NCI-H2107 treated with DMSO at 0.1 percent for 48 hours (cell line): Measurements from ENCODE around the gene RGP1.
A peak's percentile ranks its signal among the peaks of the same experiment; 100 is the strongest.

Experiments used
- DNase-seq: peaks from one replicate; lab custom pipeline; 2025; ENCODE audit not compliant: unreplicated experiment; lab: John Stamatoyannopoulos, UW

The RGP1 gene, protein sequence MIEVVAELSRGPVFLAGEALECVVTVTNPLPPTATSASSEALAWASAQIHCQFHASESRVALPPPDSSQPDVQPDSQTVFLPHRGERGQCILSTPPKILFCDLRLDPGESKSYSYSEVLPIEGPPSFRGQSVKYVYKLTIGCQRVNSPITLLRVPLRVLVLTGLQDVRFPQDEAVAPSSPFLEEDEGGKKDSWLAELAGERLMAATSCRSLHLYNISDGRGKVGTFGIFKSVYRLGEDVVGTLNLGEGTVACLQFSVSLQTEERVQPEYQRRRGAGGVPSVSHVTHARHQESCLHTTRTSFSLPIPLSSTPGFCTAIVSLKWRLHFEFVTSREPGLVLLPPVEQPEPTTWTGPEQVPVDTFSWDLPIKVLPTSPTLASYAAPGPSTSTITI

DNA sequence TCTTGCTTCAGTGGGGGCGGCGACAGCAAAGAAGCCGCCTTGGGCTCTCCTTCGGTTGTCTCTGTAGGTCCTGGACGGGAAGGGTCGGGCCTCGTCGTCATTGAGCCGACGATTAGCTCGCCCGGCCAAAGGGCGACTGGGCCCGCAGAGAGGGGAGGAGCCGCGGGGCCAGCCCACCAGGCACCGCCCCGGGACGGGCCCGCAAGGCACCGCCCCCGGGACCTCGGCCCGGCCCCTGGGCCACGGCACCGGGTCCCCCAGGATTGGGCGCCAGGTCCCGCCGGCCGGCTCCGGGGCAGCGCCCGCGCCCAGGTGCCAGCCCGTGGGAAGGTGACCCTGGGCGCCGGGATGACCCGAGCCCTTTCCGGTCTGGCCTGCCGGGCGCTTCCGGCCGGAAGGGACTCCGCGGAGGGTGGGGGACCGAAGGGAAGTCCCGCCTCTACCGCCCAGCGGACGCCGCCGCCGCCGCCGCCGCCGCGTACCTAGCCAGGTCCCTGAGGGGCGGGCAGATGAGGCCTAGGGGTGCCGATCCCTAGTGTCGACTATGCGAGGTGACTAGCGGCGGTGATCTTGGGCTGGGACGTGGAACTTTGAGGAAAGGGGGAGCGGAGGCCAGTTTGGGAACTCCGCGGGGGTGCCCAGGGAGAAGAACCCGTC, at the start of gene RGP1, which contains the start of gene GBA2:
RGP1 (plus strand) TSS at position 430 of the 657 bp plus-strand sequence. CDS start 469 bp downstream, outside the sequence.
GBA2 (minus strand) TSS at position 371 of the 657 bp plus-strand sequence. CDS start 524 bp downstream, outside the sequence.
- peak; percentile 19 for DNase-seq

DNA sequence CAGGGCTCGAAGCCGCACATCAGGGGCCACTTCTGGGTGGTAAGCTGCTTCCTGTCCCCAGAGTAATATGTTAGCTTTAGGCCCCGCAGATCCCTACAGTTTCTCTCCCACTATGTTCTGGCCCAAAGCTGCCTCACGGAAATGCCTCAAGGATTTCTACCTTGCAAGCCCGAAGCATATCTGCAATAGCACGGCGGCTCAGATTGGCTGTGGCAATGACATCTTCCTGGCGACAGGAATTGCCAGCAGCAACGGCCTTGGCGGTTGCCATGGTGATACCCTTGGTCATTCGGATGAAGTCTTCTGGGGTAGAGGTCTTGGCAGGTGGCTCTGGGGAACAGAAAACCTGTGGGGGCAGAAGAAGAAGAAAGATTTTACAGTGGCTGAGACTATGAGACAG, 49.1 kb upstream of the RGP1 start:
- DNase-seq: no peak

GRCh38 chr9:35700942-35701341, 48.1 kb upstream of the RGP1 start:
- no peak for DNase-seq

- no peak for DNase-seq
These were observed 46.4 kb upstream of the RGP1 start for GRCh38 chr9:35702696-35703095.

GRCh38 chr9:35703906-35704672, 45.0 kb upstream of the RGP1 start:
- DNase-seq: no peak

DNA sequence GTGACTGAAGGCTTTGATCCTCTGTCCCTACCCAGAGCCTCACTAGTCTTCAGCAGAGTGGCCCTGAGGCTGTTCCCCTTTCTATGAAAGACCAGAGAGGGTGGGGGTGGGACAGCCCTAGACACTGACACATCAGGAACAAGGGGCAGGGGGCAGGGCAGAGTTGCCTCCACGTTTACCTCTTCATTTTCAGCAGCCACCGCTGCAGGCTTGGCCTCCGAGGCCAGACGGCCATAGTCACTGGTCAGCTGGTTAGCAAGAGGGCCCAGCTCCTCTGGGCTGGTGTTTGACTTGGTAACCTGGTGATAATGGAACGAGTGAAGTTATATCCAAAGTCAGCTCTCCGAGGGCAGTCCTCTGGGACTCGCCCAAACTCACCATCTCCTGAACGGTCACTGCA, 43.7 kb upstream of the RGP1 start:
- DNase-seq: no peak

DNA sequence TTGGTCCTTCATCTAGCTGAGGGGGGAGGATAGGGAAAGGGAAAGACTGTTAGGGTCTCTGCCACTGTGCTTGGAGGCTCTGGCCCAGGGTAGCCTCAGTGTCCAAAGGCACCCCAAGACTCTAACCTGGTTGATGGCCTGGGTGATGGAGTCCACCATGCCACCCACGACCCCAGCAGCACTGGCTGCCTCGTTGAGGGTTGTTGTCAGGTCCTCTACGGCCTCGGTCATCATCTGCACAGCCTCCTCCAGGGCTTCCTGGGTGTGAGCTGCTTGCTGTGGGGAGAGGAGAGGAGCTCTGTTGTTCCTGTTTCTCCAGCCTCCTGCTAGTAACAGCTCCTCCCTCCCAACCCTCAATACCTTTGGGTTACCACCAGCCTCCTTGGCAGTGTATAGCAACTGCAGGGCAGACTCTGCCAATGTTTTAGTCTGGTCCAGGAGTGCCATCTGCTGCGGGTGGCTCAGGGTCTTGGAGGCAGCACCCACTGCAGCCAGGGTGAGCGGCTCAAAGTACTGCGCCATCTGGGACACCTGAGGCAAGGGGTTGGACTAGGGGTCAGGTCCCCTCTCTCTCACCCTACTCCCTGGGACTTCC, 43.2 kb upstream of the RGP1 start:
- DNase-seq: no peak

DNA sequence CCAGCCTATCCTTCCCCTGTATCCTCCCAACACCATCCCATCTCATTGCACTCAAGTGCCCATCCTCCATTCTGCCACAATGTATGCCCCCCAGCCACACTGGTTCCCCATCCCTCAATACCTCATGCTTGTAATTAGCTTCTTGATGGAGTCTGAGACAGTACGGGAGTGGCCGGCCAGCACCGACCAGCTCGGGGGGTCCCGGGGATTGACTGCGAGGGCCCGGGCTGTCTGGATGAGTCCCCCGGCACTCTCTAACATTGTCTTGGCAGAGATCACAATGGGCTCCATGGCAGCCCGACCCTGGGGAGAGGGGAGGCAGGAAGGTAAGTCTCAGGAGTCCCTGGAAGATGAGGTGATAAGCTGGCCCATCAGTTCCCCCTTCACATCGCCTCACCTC, 42.1 kb upstream of the RGP1 start:
- DNase-seq: no peak

- DNase-seq: no peak
These were observed 40.9 kb upstream of the RGP1 start for GRCh38 chr9:35708146-35708545.

GRCh38 chr9:35710818-35711500, 38.1 kb upstream of the RGP1 start:
- no peak for DNase-seq

GRCh38 chr9:35711501-35712428, 37.3 kb upstream of the RGP1 start:
- DNase-seq: no peak

DNA sequence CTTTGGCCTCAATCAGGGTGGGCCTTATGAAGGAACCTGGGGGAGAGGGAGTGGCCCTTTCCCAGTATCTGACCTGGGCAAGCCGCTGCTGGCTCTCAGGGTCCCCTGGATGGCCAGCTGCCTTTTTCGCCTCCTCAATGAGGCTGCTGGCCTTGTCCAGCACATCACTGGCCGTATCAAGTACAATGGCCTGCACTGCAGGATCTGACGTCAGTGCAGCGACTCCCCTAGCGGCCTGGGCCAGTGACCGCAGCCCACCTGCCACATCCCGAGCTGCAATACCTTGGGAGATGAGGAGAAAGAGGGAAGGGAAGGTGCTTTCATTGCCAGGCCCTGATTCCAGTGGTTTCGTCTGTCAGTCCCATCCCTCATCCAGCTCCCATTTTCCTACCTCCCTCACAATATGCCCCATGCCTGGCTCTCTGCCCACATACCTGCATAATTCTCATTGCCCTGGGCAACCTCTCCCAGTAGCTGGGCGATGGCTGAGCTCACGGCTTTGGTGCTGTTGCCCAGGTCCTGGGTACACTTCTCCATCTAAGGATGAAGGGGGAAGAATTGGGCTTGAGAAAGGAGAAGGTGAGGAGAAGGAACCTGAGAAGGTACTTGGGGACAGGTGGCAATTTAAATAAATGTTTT, 36.2 kb upstream of the RGP1 start:
- DNase-seq: no peak

- DNase-seq: no peak
These were observed 35.5 kb upstream of the RGP1 start for GRCh38 chr9:35713578-35713977.

- DNase-seq: no peak
These were observed 35.0 kb upstream of the RGP1 start for GRCh38 chr9:35714123-35714522.

DNA sequence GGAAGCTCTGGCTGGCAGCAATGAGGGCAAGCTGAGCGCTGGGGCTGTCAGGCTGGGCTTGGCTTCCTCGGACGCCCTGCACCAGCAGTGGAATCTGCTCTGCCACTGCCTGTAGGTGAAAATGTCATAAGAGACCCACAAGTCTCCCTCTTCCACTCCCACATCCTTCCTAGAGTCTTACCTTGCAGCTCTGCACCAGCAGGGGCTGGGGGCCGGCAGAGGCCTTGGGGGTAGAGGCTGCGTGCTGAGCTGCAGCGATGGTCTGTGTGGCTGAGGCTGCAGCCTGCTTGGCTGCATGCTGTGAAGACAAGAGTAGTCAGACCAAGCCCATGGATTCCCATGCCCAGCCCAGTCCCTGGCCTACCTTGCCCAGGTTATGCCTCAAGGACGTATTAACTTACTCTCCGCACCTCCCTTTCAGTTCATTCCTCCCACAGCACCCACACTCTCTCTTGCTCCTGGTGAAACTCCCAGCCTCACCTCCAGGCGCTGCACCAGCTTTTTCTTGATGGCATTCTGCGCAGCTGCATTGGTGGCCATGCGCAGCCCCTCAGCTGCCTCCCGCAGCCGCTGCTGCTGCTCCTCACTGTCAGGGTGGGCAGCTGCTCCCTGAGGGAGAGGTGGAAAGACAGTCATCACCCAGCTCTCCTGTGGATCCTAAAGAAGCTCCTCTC, 34.4 kb upstream of the RGP1 start:
- no peak for DNase-seq

GRCh38 chr9:35716230-35716629, 32.9 kb upstream of the RGP1 start:
- DNase-seq: no peak

DNA sequence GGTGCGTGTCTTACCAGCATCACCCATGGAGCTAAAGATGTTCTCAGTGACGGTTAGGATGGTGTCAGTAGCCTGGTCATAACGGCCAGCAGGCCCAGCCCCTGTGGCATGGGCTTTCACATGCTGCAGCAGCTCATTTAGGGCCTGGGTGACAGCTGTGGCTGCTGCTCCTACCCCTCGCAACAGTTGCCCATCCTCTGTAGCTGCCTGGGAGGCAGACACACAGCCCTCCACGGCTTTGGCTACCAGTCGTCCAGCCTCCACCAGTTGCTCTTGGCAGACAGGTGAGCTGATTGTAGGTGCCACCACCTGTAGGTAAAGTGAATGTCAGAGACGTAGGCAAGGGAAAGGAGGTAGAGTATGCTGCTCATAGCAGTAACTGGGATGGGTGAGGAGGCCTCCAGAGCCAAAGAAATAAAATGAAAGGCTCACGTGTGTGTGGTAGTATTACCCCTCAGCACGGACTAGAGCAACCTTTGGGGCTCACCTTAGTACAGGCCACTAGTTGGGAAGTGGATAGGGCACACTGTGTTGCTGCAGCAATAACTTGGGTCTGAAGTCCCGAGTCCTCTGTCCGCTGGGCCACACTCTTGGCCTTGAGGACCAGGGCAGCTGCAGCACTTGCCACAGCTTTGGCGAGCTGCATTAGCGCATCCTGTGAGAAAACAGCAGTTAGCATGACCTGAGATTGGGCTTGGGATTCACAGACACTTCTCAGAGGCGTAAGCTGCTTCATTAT, 31.8 kb upstream of the RGP1 start:
- no peak for DNase-seq
